SK-N-SH treated with all-trans-retinoic acid at 6 μM for 48 hours (cell line): Measurements from ENCODE around the gene FAM171A1.

Source experiments
- ATAC-seq: fragments of 200-7000 bp; cut with Tn5 transposase; 3 replicates; pipeline ENCODE4 v1.9.1; 2020; ENCODE audit warnings: mild to moderate bottlenecking, moderate library complexity
- ARNTL ChIP-seq: fragments of 450-650 bp; formaldehyde crosslinking; IDR thresholded peaks from 2 replicates; pipeline ENCODE4 v1.5.0; 2020; ENCODE audit warnings: low read depth, mild to moderate bottlenecking, moderate library complexity, borderline replicate concordance
- BACH2 ChIP-seq: fragments of 250-450 bp; sonication (Bioruptor Pico); IDR thresholded peaks from 2 replicates; pipeline ENCODE4 v1.9.0; 2021; ENCODE audit warnings: mild to moderate bottlenecking, borderline replicate concordance
- CREB5 ChIP-seq: fragments of 250-450 bp; sonication (Bioruptor Pico); IDR thresholded peaks from 2 replicates; pipeline ENCODE4 v1.5.1; 2020; ENCODE audit warnings: low read depth, mild to moderate bottlenecking, moderate library complexity
- CSDC2 ChIP-seq: fragments of 250-450 bp; sonication (Bioruptor Pico); IDR thresholded peaks from 2 replicates; pipeline ENCODE4 v1.5.0; 2020; ENCODE audit warnings: mild to moderate bottlenecking, moderate library complexity
- CSRNP3 ChIP-seq: fragments of 250-450 bp; sonication (Bioruptor Pico); IDR thresholded peaks from 2 replicates; pipeline ENCODE4 v1.5.1; 2021; ENCODE audit warnings: mild to moderate bottlenecking, moderate library complexity
- ESRRG ChIP-seq: fragments of 250-450 bp; sonication (Bioruptor Pico); IDR thresholded peaks from 2 replicates; pipeline ENCODE4 v1.6.1; 2021; ENCODE audit warnings: mild to moderate bottlenecking
- GLIS3 ChIP-seq: fragments of 250-450 bp; sonication (Bioruptor Pico); IDR thresholded peaks from 2 replicates; pipeline ENCODE4 v1.5.0; 2020; ENCODE audit warnings: mild to moderate bottlenecking, moderate library complexity
- ISL1 ChIP-seq: fragments of 250-450 bp; sonication (Bioruptor Pico); IDR thresholded peaks from 2 replicates; pipeline ENCODE4 v2.1.2; 2022; ENCODE audit warnings: mild to moderate bottlenecking, moderate library complexity
- OSR1 ChIP-seq: fragments of 250-450 bp; sonication (Bioruptor Pico); IDR thresholded peaks from 2 replicates; pipeline ENCODE4 v1.8.0; 2022; ENCODE audit warnings: moderate library complexity, mild to moderate bottlenecking, inconsistent platforms
- PATZ1 ChIP-seq: fragments of 250-450 bp; sonication (Bioruptor Pico); IDR thresholded peaks from 2 replicates; pipeline ENCODE4 v1.8.0; 2020; ENCODE audit warnings: mild to moderate bottlenecking, moderate library complexity, borderline replicate concordance
- POU6F1 ChIP-seq: fragments of 250-450 bp; sonication (Bioruptor Pico); IDR thresholded peaks from 2 replicates; pipeline ENCODE4 v1.8.0; 2021; ENCODE audit warnings: low read depth, mild to moderate bottlenecking, moderate library complexity, borderline replicate concordance
- PPARA ChIP-seq: fragments of 250-450 bp; sonication (Bioruptor Pico); IDR thresholded peaks from 2 replicates; pipeline ENCODE4 v1.5.0; 2020; ENCODE audit warnings: mild to moderate bottlenecking, borderline replicate concordance
- RARB ChIP-seq: fragments of 250-450 bp; sonication (Bioruptor Pico); IDR thresholded peaks from 2 replicates; pipeline ENCODE4 v1.8.0; 2021; ENCODE audit warnings: mild to moderate bottlenecking, moderate library complexity
- SNAI2 ChIP-seq: fragments of 250-450 bp; sonication (Bioruptor Pico); IDR thresholded peaks from 2 replicates; pipeline ENCODE4 v1.5.0; 2020; ENCODE audit warnings: mild to moderate bottlenecking, moderate library complexity
- TCF4 ChIP-seq: fragments of 250-450 bp; sonication (Bioruptor Pico); IDR thresholded peaks from 2 replicates; pipeline ENCODE4 v1.8.0; 2021; ENCODE audit warnings: mild to moderate bottlenecking, moderate library complexity, borderline replicate concordance
- TOX ChIP-seq: fragments of 250-450 bp; sonication (Bioruptor Pico); IDR thresholded peaks from 2 replicates; pipeline ENCODE4 v1.8.0; 2021; ENCODE audit warnings: mild to moderate bottlenecking, moderate library complexity, borderline replicate concordance
- TSHZ2 ChIP-seq: fragments of 250-450 bp; sonication (Bioruptor Pico); IDR thresholded peaks from 2 replicates; pipeline ENCODE4 v1.5.0; 2020; ENCODE audit warnings: mild to moderate bottlenecking, moderate library complexity
- ZC3H10 ChIP-seq: fragments of 250-450 bp; sonication (Bioruptor Pico); IDR thresholded peaks from 2 replicates; pipeline ENCODE4 v1.5.1; 2021; ENCODE audit warnings: mild to moderate bottlenecking, moderate library complexity
- ZFP3 ChIP-seq: fragments of 250-450 bp; sonication (Bioruptor Pico); IDR thresholded peaks from 2 replicates; pipeline ENCODE4 v1.5.0; 2020; ENCODE audit warnings: mild to moderate bottlenecking, moderate library complexity
- ZFP30 ChIP-seq: fragments of 450-650 bp; formaldehyde crosslinking; IDR thresholded peaks from 2 replicates; pipeline ENCODE4 v1.5.0; 2022; ENCODE audit warnings: mild to moderate bottlenecking, moderate library complexity
- ZNF565 ChIP-seq: fragments of 450-650 bp; formaldehyde crosslinking; conservative IDR thresholded peaks from 2 replicates; pipeline ENCODE4 v1.5.0; 2020; ENCODE audit warnings: low read depth, mild to moderate bottlenecking, moderate library complexity
- ZNF70 ChIP-seq: fragments of 450-650 bp; formaldehyde crosslinking; IDR thresholded peaks from 2 replicates; pipeline ENCODE4 v1.5.0; 2020; ENCODE audit warnings: mild to moderate bottlenecking, moderate library complexity
- ZNF8 ChIP-seq: fragments of 450-650 bp; formaldehyde crosslinking; IDR thresholded peaks from 2 replicates; pipeline ENCODE4 v1.5.0; 2020; ENCODE audit warnings: mild to moderate bottlenecking, moderate library complexity

FAM171A1 gene

GRCh38 chr10:15196021-15196834, 174.9 kb downstream of the FAM171A1 start:
- ATAC-seq = no peak
- no peak for TF ChIP-seq CSDC2 (CRISPR knock-in tag)
- TF ChIP-seq ESRRG (CRISPR knock-in tag) = no peak
- TF ChIP-seq TCF4 (CRISPR knock-in tag) = no peak
- no peak for TF ChIP-seq PATZ1 (CRISPR knock-in tag)
- TF ChIP-seq ISL1 (CRISPR knock-in tag) = no peak
- TF ChIP-seq OSR1 (CRISPR knock-in tag) = no peak
- no peak for TF ChIP-seq SNAI2 (CRISPR knock-in tag)
- TF ChIP-seq ZFP30 = no peak
- TF ChIP-seq PPARA (CRISPR knock-in tag) = no peak
- no peak for TF ChIP-seq RARB (CRISPR knock-in tag)
- no peak for TF ChIP-seq POU6F1 (CRISPR knock-in tag)
- TF ChIP-seq CSRNP3 (CRISPR knock-in tag) = no peak
- TF ChIP-seq CREB5 = no peak
- TF ChIP-seq ZNF70 = no peak
- TF ChIP-seq TOX = no peak
- TF ChIP-seq ZNF8 (CRISPR knock-in tag) = no peak
- no peak for TF ChIP-seq ZNF565 (CRISPR knock-in tag)
- no peak for TF ChIP-seq BACH2 (CRISPR knock-in tag)
- no peak for TF ChIP-seq TSHZ2 (CRISPR knock-in tag)
- TF ChIP-seq ZFP3 (CRISPR knock-in tag) = no peak

GRCh38 chr10:15189133-15189885, 181.8 kb downstream of the FAM171A1 start:
- ATAC-seq = no peak
- TF ChIP-seq ESRRG (CRISPR knock-in tag) = no peak
- TF ChIP-seq ZNF565 (CRISPR knock-in tag) = no peak
- no peak for TF ChIP-seq BACH2 (CRISPR knock-in tag)
- TF ChIP-seq ISL1 (CRISPR knock-in tag) = no peak
- no peak for TF ChIP-seq GLIS3 (CRISPR knock-in tag)
- TF ChIP-seq PATZ1 (CRISPR knock-in tag) = no peak
- TF ChIP-seq RARB (CRISPR knock-in tag) = no peak
- TF ChIP-seq ZFP30 = no peak
- TF ChIP-seq ARNTL (CRISPR knock-in tag) = no peak
- no peak for TF ChIP-seq ZC3H10
- no peak for TF ChIP-seq ZNF70
- no peak for TF ChIP-seq TSHZ2 (CRISPR knock-in tag)
- no peak for TF ChIP-seq TOX
